HEK293T (cell line): Measurements from ENCODE around the gene MACROD2.

Experiments used
- ARNT ChIP-seq: fragments of 450-650 bp; IDR thresholded peaks from 2 replicates; pipeline ENCODE4 v1.6.1; 2017; ENCODE audit warnings: mild to moderate bottlenecking
- ELF4 ChIP-seq: fragments of 450-650 bp; IDR thresholded peaks from 2 replicates; pipeline ENCODE4 v1.6.1; 2017; ENCODE audit warnings: antibody characterized with exemption
- FOXA1 ChIP-seq: fragments of 450-650 bp; IDR thresholded peaks from 2 replicates; pipeline ENCODE4 v1.6.1; 2016; ENCODE audit warnings: mild to moderate bottlenecking
- FOXK2 ChIP-seq: fragments of 450-650 bp; IDR thresholded peaks from 2 replicates; pipeline ENCODE4 v1.6.1; 2016; ENCODE audit warnings: mild to moderate bottlenecking
- FOXM1 ChIP-seq: fragments of 450-650 bp; IDR thresholded peaks from 2 replicates; pipeline ENCODE4 v1.6.1; 2017; ENCODE audit warnings: mild to moderate bottlenecking, borderline replicate concordance
- L3MBTL2 ChIP-seq: fragments of 450-650 bp; conservative IDR thresholded peaks from 2 replicates; pipeline ENCODE4 v1.6.1; 2016; ENCODE audit warnings: mild to moderate bottlenecking
- NFRKB ChIP-seq: fragments of 450-650 bp; IDR thresholded peaks from 2 replicates; pipeline ENCODE4 v1.6.1; 2016; ENCODE audit warnings: mild to moderate bottlenecking, moderate library complexity
- PKNOX1 ChIP-seq: fragments of 450-650 bp; IDR thresholded peaks from 2 replicates; pipeline ENCODE4 v1.6.1; 2016
- SP1 ChIP-seq: fragments of 450-650 bp; IDR thresholded peaks from 2 replicates; pipeline ENCODE4 v1.6.1; 2017
- SUZ12 ChIP-seq: fragments of 450-650 bp; IDR thresholded peaks from 2 replicates; pipeline ENCODE4 v1.6.1; 2016; ENCODE audit warnings: mild to moderate bottlenecking
- TARDBP ChIP-seq: fragments of 450-650 bp; IDR thresholded peaks from 2 replicates; pipeline ENCODE4 v1.6.1; 2016
- ZNF384 ChIP-seq: fragments of 450-650 bp; IDR thresholded peaks from 2 replicates; pipeline ENCODE4 v1.6.1; 2016

- TF ChIP-seq FOXA1 (no peak), PKNOX1 (no peak), TARDBP (no peak), SP1 (no peak), ZNF384 (no peak), NFRKB (no peak), FOXK2 (no peak), ELF4 (no peak), L3MBTL2 (no peak), FOXM1 (no peak), SUZ12 (no peak), ARNT (no peak)
These were observed 1605.2 kb downstream of the MACROD2 start for GRCh38 chr20:15600565-15600964.
